ENCODE results near the gene ANKS1A.

GRCh38 chr6:35078896-35079295 lies 189.8 kb downstream of the ANKS1A start:
- TF ChIP-seq EZH2 (IDR thresholded peaks at IDR 0.05; ENCODE audit: insufficient read depth, poor library complexity, severe bottlenecking) (no peak), EZH2phosphoT487 (IDR thresholded peaks at IDR 0.05; ENCODE audit: insufficient read depth, low read depth) (no peak)
